HepG2 (cell line): ENCODE results near the gene CNTN4.

ENCODE experiments used
- BCL3 ChIP-seq: sonication (generic); formaldehyde crosslinking; IDR thresholded peaks from 2 replicates; pipeline ENCODE4 v1.5.1; 2020; ENCODE audit warnings: mild to moderate bottlenecking, missing genetic modification reagents, moderate library complexity
- GABPA ChIP-seq, 2 experiments: IDR thresholded peaks; 2 replicates each; pipeline ENCODE4 v1.6.1; 2011 to 2016; ENCODE audit warnings: low read depth in 2 of 2, low read length in 1 of 2, missing biosample characterization in 1 of 2, missing genetic modification characterization in 1 of 2
- HNRNPLL ChIP-seq: fragments of 200-400 bp; formaldehyde crosslinking; IDR thresholded peaks from 2 replicates; pipeline ENCODE4 v1.6.1; 2017; ENCODE audit warnings: mild to moderate bottlenecking, low read depth, low read length; ENCODE audit not compliant: poor library complexity, severe bottlenecking
- SMC3 ChIP-seq: IDR thresholded peaks from 2 replicates; pipeline ENCODE4 v1.6.1; 2011; ENCODE audit warnings: low read length, improper control_type of control experiment

GRCh38 chr3:2929574-2929973 is 830.9 kb downstream of the CNTN4 start:
- TF ChIP-seq GABPA (IDR thresholded peaks at IDR 0.05; ENCODE audit: low read depth, low read length) (no peak), GABPA (CRISPR knock-in tag; IDR thresholded peaks at IDR 0.05; ENCODE audit: low read depth) (no peak), SMC3 (no peak), BCL3 (CRISPR knock-in tag) (no peak), HNRNPLL (no peak)
